ENCODE data around the gene MCM3AP.

The MCM3AP gene

DNA sequence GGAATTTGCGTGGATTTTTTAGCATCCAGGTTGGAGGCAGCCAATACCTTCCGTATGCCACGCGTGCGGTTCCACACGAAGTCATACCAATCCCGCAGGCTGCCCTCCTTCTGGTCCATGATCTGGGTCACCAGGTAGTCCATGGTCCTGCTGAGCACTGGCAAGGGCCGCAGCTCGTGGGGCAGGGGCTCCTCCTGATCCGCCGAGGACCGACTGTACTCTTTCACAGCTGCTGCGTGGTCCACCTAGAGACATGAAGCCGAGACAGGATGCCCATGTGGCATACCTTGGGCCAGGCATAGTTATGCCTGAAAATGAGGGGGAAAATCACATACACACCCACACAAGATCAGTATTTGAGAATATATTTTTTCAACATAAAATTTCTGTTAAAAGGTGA lies 12.1 kb downstream of the MCM3AP start:
- DNase-seq (ENCODE audit: low read depth), result no peak
- no peak overlapping the region for H3K4me3 ChIP-seq (ENCODE audit: low read length)

DNA sequence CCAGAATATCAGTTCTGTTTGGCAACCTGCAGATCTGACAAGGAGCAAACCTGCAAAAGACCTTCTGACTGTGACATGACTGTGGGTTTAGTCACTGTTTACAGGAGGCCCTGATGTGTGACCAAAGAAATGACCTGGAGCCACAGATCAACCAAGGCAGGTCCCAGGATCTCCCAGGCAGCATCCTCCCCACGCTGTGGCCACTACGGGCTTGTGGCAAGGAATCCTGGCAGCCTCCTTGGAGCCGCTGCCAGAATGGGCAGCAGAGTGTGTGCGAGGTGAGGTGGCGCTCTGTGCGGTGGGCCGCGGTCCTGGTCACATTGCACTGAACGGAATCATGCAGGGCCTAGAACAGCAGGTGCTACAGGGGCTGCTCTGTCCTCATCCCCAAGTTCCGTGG lies 15.9 kb downstream of the MCM3AP start:
- no peak for DNase-seq (ENCODE audit: low read depth)
- TF ChIP-seq, protein P1, sequence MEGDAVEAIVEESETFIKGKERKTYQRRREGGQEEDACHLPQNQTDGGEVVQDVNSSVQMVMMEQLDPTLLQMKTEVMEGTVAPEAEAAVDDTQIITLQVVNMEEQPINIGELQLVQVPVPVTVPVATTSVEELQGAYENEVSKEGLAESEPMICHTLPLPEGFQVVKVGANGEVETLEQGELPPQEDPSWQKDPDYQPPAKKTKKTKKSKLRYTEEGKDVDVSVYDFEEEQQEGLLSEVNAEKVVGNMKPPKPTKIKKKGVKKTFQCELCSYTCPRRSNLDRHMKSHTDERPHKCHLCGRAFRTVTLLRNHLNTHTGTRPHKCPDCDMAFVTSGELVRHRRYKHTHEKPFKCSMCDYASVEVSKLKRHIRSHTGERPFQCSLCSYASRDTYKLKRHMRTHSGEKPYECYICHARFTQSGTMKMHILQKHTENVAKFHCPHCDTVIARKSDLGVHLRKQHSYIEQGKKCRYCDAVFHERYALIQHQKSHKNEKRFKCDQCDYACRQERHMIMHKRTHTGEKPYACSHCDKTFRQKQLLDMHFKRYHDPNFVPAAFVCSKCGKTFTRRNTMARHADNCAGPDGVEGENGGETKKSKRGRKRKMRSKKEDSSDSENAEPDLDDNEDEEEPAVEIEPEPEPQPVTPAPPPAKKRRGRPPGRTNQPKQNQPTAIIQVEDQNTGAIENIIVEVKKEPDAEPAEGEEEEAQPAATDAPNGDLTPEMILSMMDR (IDR thresholded peaks at IDR 0.05; ENCODE audit: insufficient read depth, low read depth, low read length, missing control alignments), result no peak
- H3K4me3 ChIP-seq (ENCODE audit: low read length), result no peak overlapping the region

More for the DNA sequence above, 12.1 kb downstream of the MCM3AP start:
- TF ChIP-seq, protein P1 (IDR thresholded peaks at IDR 0.05; ENCODE audit: insufficient read depth, low read depth, low read length, missing control alignments), result no peak

DNA sequence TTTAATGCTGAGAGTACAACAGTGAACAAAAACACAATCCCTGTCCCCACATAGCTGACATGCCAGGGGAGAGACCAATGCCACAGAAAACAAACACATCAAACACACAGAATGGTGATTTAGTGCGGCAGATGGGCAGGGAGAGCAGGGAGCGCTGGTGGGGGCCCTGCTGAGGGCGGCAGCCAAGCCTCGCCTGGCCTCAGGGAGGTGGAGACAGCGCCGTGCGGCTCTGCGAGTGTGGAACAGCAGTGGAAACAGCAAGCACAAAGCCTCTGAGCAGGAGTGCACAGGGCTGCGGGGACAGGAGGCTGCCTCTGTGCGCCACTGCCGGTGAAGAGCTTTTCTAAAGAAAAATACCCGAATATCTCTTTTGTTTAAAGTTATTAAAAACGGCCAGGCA lies 17.0 kb downstream of the MCM3AP start:
- TF ChIP-seq, protein P1 (IDR thresholded peaks at IDR 0.05; ENCODE audit: insufficient read depth, low read depth, low read length, missing control alignments), result no peak
- no peak overlapping the region for H3K4me3 ChIP-seq (ENCODE audit: low read length)
- no peak for DNase-seq (ENCODE audit: low read depth)

DNA sequence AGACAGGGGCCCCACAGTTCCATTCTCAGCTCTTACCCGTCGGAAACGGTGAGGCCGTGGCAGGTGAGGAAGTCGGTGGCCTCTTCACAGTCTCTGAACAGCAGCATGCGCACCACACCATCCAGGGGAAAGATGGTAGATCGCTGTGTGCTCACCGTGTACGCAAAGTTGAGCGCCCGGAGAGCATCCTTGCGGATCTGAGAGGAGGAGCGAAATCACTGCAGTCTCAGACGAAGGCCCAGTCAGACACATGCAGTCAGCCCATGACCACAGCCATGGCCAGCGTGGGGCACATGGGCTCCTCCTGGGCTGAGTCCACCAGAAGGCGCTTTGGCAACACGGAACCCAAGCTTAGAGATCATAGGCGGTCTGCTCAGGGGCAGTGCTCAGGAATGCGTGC lies 18.5 kb downstream of the MCM3AP start:
- DNase-seq (ENCODE audit: low read depth), result no peak
- H3K4me3 ChIP-seq (ENCODE audit: low read length), result no peak overlapping the region
- TF ChIP-seq, protein P1 (IDR thresholded peaks at IDR 0.05; ENCODE audit: insufficient read depth, low read depth, low read length, missing control alignments), result no peak

DNA sequence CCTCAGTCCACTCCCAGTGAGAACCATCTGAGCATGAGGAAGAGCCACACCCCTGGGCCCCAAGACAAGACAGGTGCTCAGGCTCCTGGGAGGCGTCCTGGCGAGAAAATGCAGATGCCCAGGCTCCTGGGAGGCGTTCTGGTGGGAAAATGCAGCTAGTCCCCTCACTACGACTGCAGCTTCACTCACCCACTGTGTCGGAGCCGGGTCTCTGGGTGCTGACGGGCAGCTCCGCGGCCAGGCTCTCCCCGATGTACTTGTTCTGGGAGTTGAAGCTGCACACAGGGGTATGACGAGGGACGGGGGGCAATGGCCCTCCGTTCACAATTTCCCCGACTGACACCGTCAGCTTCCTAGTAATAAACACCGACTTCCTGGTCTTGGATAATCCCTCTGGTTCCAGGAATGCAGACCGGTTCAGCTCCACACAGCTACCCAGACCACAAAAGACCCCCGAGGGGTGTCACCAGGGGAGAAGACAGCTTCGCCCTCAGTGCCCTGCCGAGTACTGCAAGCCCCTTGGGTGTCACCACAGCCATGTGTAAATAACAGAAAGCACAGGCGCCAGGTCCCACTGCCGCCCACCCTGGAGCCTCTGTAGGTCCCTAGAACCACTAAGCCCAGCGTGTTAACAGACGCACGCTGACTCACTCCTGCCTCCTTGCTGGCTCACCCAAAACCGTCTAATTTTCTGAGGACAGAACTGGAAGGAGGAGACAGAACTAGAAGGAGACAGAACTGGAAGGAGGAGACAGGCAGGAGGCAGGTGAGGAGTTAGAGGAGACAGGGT lies 19.5 kb downstream of the MCM3AP start:
- no peak overlapping the region for H3K4me3 ChIP-seq (ENCODE audit: low read length)
- TF ChIP-seq, protein P1 (IDR thresholded peaks at IDR 0.05; ENCODE audit: insufficient read depth, low read depth, low read length, missing control alignments), result no peak
- DNase-seq (ENCODE audit: low read depth), result no peak

DNA sequence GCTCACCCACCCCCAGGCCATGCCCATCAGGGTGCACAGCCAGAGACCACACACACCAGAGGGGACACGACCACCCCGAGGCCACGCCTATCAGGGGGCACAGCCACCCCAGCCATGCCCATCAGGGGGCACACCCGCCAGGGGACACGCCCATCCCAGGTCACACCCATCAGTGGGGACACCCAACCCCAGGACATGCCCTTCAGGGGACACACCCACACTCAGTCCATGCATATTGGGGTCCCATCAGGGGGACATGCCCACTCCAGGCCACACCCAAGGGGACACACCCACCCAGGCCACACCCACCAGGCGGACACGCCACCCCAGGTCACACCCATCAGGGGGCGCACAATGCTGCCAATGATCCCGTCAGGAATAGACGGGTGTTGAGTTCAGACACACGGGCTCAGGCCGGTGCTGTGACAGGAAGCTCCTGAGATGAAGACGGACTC lies 20.7 kb downstream of the MCM3AP start:
- TF ChIP-seq, protein P1 (IDR thresholded peaks at IDR 0.05; ENCODE audit: insufficient read depth, low read depth, low read length, missing control alignments), result no peak
- no peak overlapping the region for H3K4me3 ChIP-seq (ENCODE audit: low read length)
- DNase-seq (ENCODE audit: low read depth), result no peak
